A549 (cell line): ENCODE results near the gene CELF1.
"Not testable (repeated sequence)": the region's sequence is repeated elsewhere in the genome, so short reads cannot be mapped to it uniquely, and the experiment has no call there.

Experiments used
- CEBPB ChIP-seq, 2 experiments: fragments of >200 bp in 1 of 2; sonication (Bioruptor Twin) in 1 of 2; formaldehyde crosslinking in 1 of 2; IDR thresholded peaks; 2 replicates each; pipeline ENCODE4 v1.6.1; 2012 to 2016
- CHD2 ChIP-seq: fragments of 150-350 bp; IDR thresholded peaks from 2 replicates; pipeline ENCODE4 v1.6.1; 2014; ENCODE audit warnings: low read length; ENCODE audit not compliant: partially characterized antibody
- CHD4 ChIP-seq: fragments of 200-600 bp; sonication (generic); IDR thresholded peaks from 2 replicates; pipeline ENCODE4 v1.6.1; 2016; ENCODE audit warnings: antibody characterized with exemption, mild to moderate bottlenecking, borderline replicate concordance
- CTCF ChIP-seq: fragments of >200 bp; sonication (Bioruptor Twin); formaldehyde crosslinking; IDR thresholded peaks from 3 replicates; pipeline ENCODE4 v1.5.1; 2016
- EP300 ChIP-seq, 2 experiments: fragments of >200 bp; sonication (Bioruptor Twin); formaldehyde crosslinking; IDR thresholded peaks; 2 replicates in 1 of 2; 3 replicates in 1 of 2; pipeline ENCODE4 v1.6.1; 2016 to 2017
- ESRRA ChIP-seq: fragments of 150-350 bp; IDR thresholded peaks from 2 replicates; pipeline ENCODE4 v1.6.1; 2014; ENCODE audit warnings: mild to moderate bottlenecking, low read length, borderline replicate concordance
- HEYL ChIP-seq: fragments of 250-450 bp; sonication (Bioruptor Pico); IDR thresholded peaks from 2 replicates; pipeline ENCODE4 v1.8.0; 2021; ENCODE audit warnings: mild to moderate bottlenecking, moderate library complexity
- HMGXB4 ChIP-seq: fragments of 250-450 bp; sonication (Bioruptor Pico); IDR thresholded peaks from 2 replicates; pipeline ENCODE4 v1.5.0; 2021; ENCODE audit warnings: mild to moderate bottlenecking, moderate library complexity, borderline replicate concordance
- KDM1A ChIP-seq: fragments of 200-600 bp; sonication (generic); IDR thresholded peaks from 2 replicates; pipeline ENCODE4 v1.6.1; 2016; ENCODE audit warnings: low read depth, mild to moderate bottlenecking
- MAFK ChIP-seq: fragments of 450-650 bp; IDR thresholded peaks from 2 replicates; pipeline ENCODE4 v1.6.1; 2014; ENCODE audit not compliant: partially characterized antibody
- MAX ChIP-seq: IDR thresholded peaks from 2 replicates; pipeline ENCODE4 v1.6.1; 2012
- POLR2A ChIP-seq: IDR thresholded peaks from 2 replicates; pipeline ENCODE4 v1.6.1; 2012; ENCODE audit warnings: mild to moderate bottlenecking, low read length
- RCOR1 ChIP-seq: fragments of 150-350 bp; IDR thresholded peaks from 2 replicates; pipeline ENCODE4 v1.6.1; 2014; ENCODE audit warnings: antibody characterized with exemption, low read length, low read depth
- RNF2 ChIP-seq: fragments of 200-600 bp; sonication (generic); IDR thresholded peaks from 2 replicates; pipeline ENCODE4 v1.6.1; 2016; ENCODE audit warnings: low read depth, mild to moderate bottlenecking, antibody characterized with exemption, moderate library complexity, borderline replicate concordance

- TF ChIP-seq HMGXB4; EP300 (IDR thresholded peaks at IDR 0.05); POLR2A; RCOR1; CHD2; RNF2; MAFK; CHD4; KDM1A; ESRRA; HEYL (CRISPR knock-in tag): not testable (repeated sequence)
- TF ChIP-seq CTCF (peak; percentile 73), CEBPB (IDR thresholded peaks at IDR 0.05) (peak; percentile 20 to 59; a peak in 3 of 4 replicates), MAX (0 out of 2 replicates have a peak, but pooled peaks have one; percentile 14)
Observed at GRCh38 chr11:47454258-47454671, 98.7 kb downstream of the CELF1 start.
